MM.1S (cell line): ENCODE data around the gene SPRYD7.

Experiments
- CTCF ChIP-seq: fragments of 300-600 bp; sonication (generic); IDR thresholded peaks from 2 replicates; pipeline ENCODE4 v1.5.1; 2016; ENCODE audit warnings: antibody characterized with exemption, low read length, mixed read lengths
- EZH2 ChIP-seq: fragments of 300-600 bp; sonication (generic); optimal IDR thresholded peaks from 2 replicates; pipeline ENCODE3; 2017; ENCODE audit warnings: low read depth, mild to moderate bottlenecking, antibody characterized with exemption, low read length, mixed read lengths
- EZH2phosphoT487 ChIP-seq: fragments of 300-600 bp; sonication (generic); IDR thresholded peaks from 2 replicates; pipeline ENCODE4 v1.6.1; 2018; ENCODE audit warnings: antibody characterized with exemption, low read length

- no peak for TF ChIP-seq CTCF
- TF ChIP-seq EZH2, result no peak
- TF ChIP-seq EZH2phosphoT487, result no peak
Observed at GRCh38 chr13:49874430-49874829, 61.7 kb downstream of the SPRYD7 start.
